Stimulated activated naive CD4-positive, alpha-beta T cell treated with Interleukin-2 at 50 U/mL for 16 hours (primary cell): ENCODE data around the gene AMZ1.
"Not testable (repeated sequence)": the region's sequence is repeated elsewhere in the genome, so short reads cannot be mapped to it uniquely, and the experiment has no call there.

ENCODE experiments used
- DNase-seq: peaks from one replicate; lab custom pipeline; 2025; lab: John Stamatoyannopoulos, UW

Gene AMZ1

GRCh38 chr7:2728316-2729030, 40.5 kb downstream of the AMZ1 start:
- no peak for DNase-seq

DNA sequence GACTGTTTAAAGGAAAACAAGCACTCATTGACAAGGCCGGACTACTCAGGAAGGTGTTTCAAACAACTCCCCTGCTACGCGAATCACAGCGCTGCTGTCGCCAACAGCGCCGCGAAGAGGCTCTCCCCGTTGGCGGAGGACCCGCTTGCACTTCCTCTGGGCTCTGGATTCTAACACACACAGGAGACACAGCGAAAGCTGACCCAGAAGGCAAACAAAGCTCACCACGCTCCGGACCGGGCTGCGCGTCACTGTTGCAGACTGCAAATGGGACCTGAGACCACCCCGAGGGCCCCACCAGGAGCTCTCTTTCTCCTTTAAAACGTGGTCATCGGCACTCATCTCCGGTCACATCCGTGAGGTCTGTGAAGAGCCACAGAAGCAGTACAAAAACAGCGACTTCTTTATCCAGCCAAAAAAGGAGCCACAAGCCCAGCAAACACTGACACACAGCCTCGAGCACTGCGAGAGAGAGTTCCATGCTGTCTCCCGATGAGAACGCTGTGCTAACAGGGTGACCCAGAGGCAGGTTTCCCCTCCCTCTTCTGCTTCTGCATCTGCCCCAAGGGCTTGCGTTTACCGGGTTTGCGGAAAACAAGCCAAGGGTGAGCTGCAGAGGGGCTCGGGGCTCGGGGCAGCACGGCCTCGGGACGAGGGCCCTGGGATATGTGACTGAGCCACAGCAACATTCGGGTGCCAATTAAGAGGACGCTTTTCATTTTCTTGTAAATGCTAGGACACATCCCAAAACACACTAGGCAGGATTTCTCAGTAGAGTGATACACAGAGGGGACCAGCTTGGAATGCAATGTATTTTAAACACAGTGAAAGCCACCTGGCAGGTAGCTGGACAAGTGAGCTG, 41.3 kb downstream of the AMZ1 start:
- DNase-seq = no peak

GRCh38 chr7:2729893-2730716, 42.1 kb downstream of the AMZ1 start:
- no peak for DNase-seq

DNA sequence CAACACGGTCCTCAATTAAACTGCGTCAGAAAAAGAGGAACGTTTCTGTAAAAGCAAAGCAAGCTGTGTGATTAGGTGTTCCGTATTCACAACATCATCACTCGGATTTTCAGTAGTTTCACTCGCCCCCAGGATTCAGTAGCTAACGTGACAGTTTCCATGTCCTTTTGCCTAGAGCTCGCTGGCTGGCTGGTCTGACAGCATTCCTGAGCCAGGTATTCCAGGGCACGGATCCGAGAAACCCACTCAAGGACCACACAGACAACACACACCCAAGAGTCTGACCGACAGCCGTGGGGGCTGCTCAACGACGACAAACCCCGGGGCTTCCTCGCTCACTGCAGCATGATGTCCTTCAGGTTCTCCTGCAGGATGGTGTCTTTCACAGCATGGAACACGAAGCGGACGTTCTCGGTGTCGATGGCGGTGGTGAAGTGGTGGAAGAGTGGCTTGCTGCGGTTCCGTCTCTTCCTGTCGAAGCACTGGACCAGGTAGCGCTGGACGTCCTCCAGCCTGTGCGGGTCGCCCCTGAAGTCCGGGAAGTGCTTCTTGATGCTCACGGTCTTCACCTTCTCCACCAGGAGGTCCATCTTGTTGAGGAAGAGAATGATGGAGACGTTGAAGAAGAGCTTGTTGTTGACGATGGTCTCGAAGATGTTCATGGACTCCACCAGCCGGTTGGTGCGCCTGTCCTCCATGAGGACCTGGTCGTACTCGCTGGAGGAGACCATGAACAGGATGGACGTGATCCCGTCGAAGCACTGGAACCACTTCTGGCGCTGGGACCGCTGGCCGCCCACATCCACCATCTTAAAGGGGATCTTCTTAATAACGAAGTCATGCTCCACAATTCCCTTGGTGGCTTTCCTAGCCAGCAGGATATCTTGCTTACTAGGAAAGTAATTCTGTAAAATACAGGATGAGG, 43.1 kb downstream of the AMZ1 start:
- DNase-seq = no peak

DNA sequence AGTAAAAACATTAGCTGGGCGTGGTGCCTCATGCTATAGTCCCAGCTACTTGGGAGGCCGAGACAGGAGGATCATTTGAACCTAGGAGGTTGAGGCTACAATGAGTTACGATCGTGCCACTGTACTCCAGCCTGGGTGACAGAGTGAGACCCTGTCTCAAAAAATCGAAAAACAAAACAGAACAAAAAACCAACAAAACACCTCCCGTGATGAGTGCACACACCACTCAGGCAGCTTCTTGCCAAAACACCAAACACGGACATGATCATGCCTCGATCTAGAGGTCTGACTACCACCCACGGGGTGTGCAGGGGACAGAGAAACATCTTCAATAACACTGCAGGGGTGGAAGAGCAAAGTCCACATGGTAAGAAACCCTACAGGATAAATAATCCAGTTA, 44.4 kb downstream of the AMZ1 start:
- DNase-seq = no peak

- DNase-seq = no peak
Observed at GRCh38 chr7:2732959-2733584, 45.1 kb downstream of the AMZ1 start.

- DNase-seq = no peak
Observed at GRCh38 chr7:2734084-2734686, 46.2 kb downstream of the AMZ1 start.

GRCh38 chr7:2734751-2735571, 47.0 kb downstream of the AMZ1 start:
- DNase-seq = no peak

GRCh38 chr7:2735744-2736143, 47.7 kb downstream of the AMZ1 start:
- no peak for DNase-seq

DNA sequence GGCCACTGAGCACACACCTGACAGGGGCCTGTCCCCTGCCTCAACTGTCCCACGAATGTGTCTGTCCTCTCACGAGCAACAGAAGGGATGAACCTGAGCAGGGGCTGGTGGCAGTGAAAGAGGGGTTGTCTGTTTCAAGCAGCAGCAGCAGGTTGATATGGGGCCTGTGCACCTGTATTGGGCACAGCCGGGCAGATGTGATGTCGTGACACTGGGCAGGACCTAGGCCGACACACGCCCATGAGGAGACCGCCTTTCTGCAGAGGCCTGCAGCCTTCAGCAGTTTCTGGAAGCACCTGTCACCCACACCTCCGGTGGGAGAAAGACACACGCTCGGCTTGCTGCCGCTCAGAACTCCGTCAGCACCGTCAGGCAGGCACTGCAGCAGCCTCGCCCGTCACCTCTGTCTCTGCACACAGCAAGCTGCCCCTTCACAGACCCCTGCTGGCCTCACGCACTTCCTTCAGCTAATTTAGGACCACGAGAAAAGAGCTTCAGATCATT, 48.5 kb downstream of the AMZ1 start:
- no peak for DNase-seq

GRCh38 chr7:2737005-2737743, 49.2 kb downstream of the AMZ1 start:
- DNase-seq = not testable (repeated sequence)

DNA sequence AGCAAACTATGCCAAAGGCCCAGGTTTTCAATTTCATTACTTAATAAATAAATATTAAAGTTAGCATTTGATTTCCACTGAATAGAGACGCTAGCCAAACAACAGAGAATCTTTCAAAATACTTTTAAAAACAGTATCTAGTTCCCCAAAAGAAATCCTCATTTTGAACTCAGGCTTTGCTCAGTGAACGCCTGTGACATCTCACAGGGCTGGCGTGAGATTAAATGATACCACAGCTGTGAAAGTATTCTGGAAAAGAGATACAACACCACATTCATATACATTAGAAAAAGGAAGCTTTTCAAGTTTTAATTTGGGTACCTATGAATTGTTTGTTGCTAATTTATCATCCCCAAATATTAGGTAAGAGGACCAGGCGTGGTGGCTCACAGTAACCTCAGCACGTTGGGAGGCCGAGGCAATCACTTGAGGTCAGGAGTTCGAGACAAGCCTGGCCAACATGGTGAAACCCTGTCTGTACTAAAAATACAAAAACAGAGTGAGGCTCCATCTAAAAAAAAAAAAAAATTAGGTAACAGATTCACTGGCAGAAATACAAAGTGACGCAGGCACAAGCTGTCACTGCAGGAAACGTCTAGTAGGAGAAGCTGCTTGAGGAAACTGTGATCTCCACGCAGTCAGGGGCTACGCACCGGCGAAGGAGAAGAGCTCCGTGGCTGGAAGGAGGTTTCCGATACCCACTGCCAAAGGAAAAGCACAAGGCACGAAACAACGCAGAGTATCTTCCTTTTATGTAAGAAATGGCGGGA, 50.0 kb downstream of the AMZ1 start:
- no peak for DNase-seq

- DNase-seq = no peak
Observed at GRCh38 chr7:2738766-2739549, 51.0 kb downstream of the AMZ1 start.

GRCh38 chr7:2743523-2744185, 55.7 kb downstream of the AMZ1 start:
- DNase-seq = not testable (repeated sequence)

GRCh38 chr7:2748684-2749083, 60.7 kb downstream of the AMZ1 start:
- not testable (repeated sequence) for DNase-seq

- DNase-seq = no peak
Observed at GRCh38 chr7:2750004-2750407, 62.0 kb downstream of the AMZ1 start.

DNA sequence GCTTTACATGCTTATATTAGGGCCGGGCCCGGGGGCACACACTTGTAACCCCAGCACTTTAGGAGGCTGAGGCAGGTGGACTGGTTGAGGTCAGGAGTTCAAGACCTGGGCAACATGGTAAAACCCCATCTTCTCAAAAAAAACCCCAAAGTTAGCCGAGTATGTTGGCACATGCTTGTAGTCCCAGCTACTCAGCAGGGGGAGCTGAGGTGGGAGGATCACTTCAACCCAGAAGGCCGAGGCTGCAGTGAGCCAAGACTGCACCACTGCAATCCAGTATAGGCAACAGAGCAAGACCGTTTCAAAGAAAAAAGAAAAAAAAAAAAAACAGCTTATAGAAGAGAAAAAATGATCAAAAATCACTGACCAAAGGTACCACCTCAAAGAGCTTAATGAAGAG, 63.1 kb downstream of the AMZ1 start:
- no peak for DNase-seq
